Endothelial cell of umbilical vein (primary cell): ENCODE measurements around the gene CEP19. TPM values are rescaled to one million over a fixed set of nuclear protein-coding genes. Genes with fewer than 3 reads are reported as not detected.

ENCODE experiments used
- BruUV-seq: library from RNA; stranded (reverse); fragments of 400-500 nt; replicated peaks from 2 replicates; lab custom pipeline; 2021; lab: Mats Ljungman, UMichigan
- CTCF ChIA-PET: fragments of 300-600, 350-600 bp; sonication (Branson Sonifier 250); formaldehyde crosslinking; loops from one replicate; lab custom pipeline; 2021; ENCODE audit warnings: antibody characterized with exemption, inconsistent platforms; lab: Charles Lee
- POLR2A ChIA-PET: fragments of 300-600, 350-600 bp; sonication (Branson Sonifier 250); formaldehyde crosslinking; loops from one replicate; lab custom pipeline; 2021; ENCODE audit warnings: antibody characterized with exemption, inconsistent platforms; lab: Charles Lee
- DNase-seq: peaks from one replicate; pipeline ENCODE4 v3.0.0-alpha.2; 2011; ENCODE audit warnings: low read depth, low spot score
- FAIRE-seq: peaks from 2 replicates; lab custom pipeline; 2011; peaks lifted over from hg19 to GRCh38; lab: Jason Lieb, UNC
- H2AFZ ChIP-seq: 2 replicates; pipeline ENCODE4 v1.6.0; 2012; ENCODE audit warnings: low read depth, low read length, control low read depth, inconsistent platforms
- H3K27ac ChIP-seq: 2 replicates; pipeline ENCODE4 v1.5.1; 2011; ENCODE audit warnings: low read depth, mild to moderate bottlenecking, control low read depth, low read length, moderate library complexity; ENCODE audit not compliant: insufficient read depth
- H3K27me3 ChIP-seq, 2 experiments: 2 replicates each; pipeline versions ENCODE4 v1.6.0 to v1.6.1; 2011; ENCODE audit warnings: low read length in 2 of 2, mixed read lengths in 1 of 2; ENCODE audit not compliant: control insufficient read depth in 2 of 2, insufficient read depth in 2 of 2
- H3K36me3 ChIP-seq, 2 experiments: 2 replicates in 1 of 2; 3 replicates in 1 of 2; pipeline ENCODE4 v1.5.1; 2011; ENCODE audit warnings: low read length in 2 of 2, mild to moderate bottlenecking in 1 of 2, moderate library complexity in 1 of 2; ENCODE audit not compliant: control insufficient read depth in 2 of 2, insufficient read depth in 2 of 2; ENCODE audit errors: extremely low read depth in 1 of 2
- H3K4me1 ChIP-seq: 3 replicates; pipeline ENCODE4 v1.5.1; 2011; ENCODE audit warnings: mild to moderate bottlenecking, low read length; ENCODE audit not compliant: control insufficient read depth, insufficient read depth; ENCODE audit errors: extremely low read depth
- H3K4me2 ChIP-seq: 2 replicates; pipeline ENCODE4 v1.6.1; 2011; ENCODE audit warnings: low read length, control low read depth, mixed read lengths; ENCODE audit not compliant: insufficient read depth
- H3K4me3 ChIP-seq, 3 experiments: fragments of 200-600 bp in 1 of 3; sonication (generic), shearing (Covaris generic) in 1 of 3; replicated peaks in 1 of 3; 2 replicates each; pipeline ENCODE4 v1.5.1; 2011 to 2016; ENCODE audit warnings: control low read depth in 3 of 3, low read length in 3 of 3, mild to moderate bottlenecking in 2 of 3, inconsistent platforms in 1 of 3, low read depth in 1 of 3, moderate library complexity in 1 of 3; ENCODE audit not compliant: insufficient read depth in 1 of 3
- H3K79me2 ChIP-seq: 2 replicates; pipeline ENCODE4 v1.6.0; 2012; ENCODE audit warnings: low read length, inconsistent platforms; ENCODE audit not compliant: control insufficient read depth, insufficient read depth
- H3K9ac ChIP-seq: replicated peaks from 2 replicates; pipeline ENCODE3; 2011; ENCODE audit warnings: low read length, control low read depth; ENCODE audit not compliant: insufficient read depth; ENCODE audit errors: extremely low read depth
- H3K9me1 ChIP-seq: replicated peaks from 3 replicates; pipeline ENCODE4 v1.6.0; 2011; ENCODE audit warnings: mild to moderate bottlenecking, low read length; ENCODE audit not compliant: control insufficient read depth, insufficient read depth; ENCODE audit errors: extremely low read depth
- H3K9me3 ChIP-seq: replicated peaks from 2 replicates; pipeline ENCODE4 v1.5.1; 2012; ENCODE audit warnings: low read length, inconsistent platforms; ENCODE audit not compliant: control insufficient read depth, insufficient read depth
- H4K20me1 ChIP-seq: replicated peaks from 2 replicates; pipeline ENCODE3; 2011; ENCODE audit warnings: mild to moderate bottlenecking, low read length; ENCODE audit not compliant: control insufficient read depth, insufficient read depth; ENCODE audit errors: extremely low read depth
- CTCF ChIP-seq, 2 donors: IDR thresholded peaks; 1 replicate in 1 of 2; 2 replicates in 1 of 2; pipeline ENCODE4 v1.5.1; 2011; ENCODE audit warnings: low read length in 2 of 2, mild to moderate bottlenecking in 2 of 2, moderate library complexity in 2 of 2, control low read depth in 1 of 2, inconsistent platforms in 1 of 2, low read depth in 1 of 2; ENCODE audit not compliant: insufficient read depth in 1 of 2; ENCODE audit errors: extremely low read depth in 1 of 2
- FOS ChIP-seq: IDR thresholded peaks from 2 replicates; pipeline ENCODE4 v1.6.1; 2011; ENCODE audit warnings: mild to moderate bottlenecking, low read length, moderate library complexity, borderline replicate concordance; ENCODE audit not compliant: insufficient read depth
- GATA2 ChIP-seq: IDR thresholded peaks from 2 replicates; pipeline ENCODE4 v1.7.0; 2011; ENCODE audit warnings: low read depth, mild to moderate bottlenecking, moderate library complexity, mixed read lengths, low read length; ENCODE audit not compliant: insufficient read length, insufficient read depth
- JUN ChIP-seq: IDR thresholded peaks from 2 replicates; pipeline ENCODE4 v1.6.1; 2011; ENCODE audit warnings: borderline replicate concordance, low read depth; ENCODE audit not compliant: insufficient read length, insufficient read depth
- MYC ChIP-seq: IDR thresholded peaks from one replicate; pipeline ENCODE4 v1.6.1; 2011; ENCODE audit warnings: mild to moderate bottlenecking, low read depth, low read length
- POLR2A ChIP-seq: IDR thresholded peaks from 2 replicates; pipeline ENCODE4 v1.6.1; 2012; ENCODE audit warnings: low read depth, mild to moderate bottlenecking, control low read depth, low read length
- POLR2AphosphoS5 ChIP-seq: IDR thresholded peaks from 2 replicates; pipeline ENCODE4 v1.6.1; 2012; ENCODE audit warnings: low read depth, mild to moderate bottlenecking, control low read depth, low read length, moderate library complexity; ENCODE audit not compliant: insufficient read depth
- dilution Hi-C: fragments of 300-500 bp; cut with MboI; formaldehyde crosslinking; loops from one replicate; pipeline ENCODE4 v1.15.0; 2019; ENCODE audit warnings: low sequenced_read_pairs; ENCODE audit not compliant: extremely low pct_ligation_motif_present
- intact Hi-C: fragments of 100-400 bp; cut with micrococcal nuclease; formaldehyde crosslinking; loops from one replicate; pipeline ENCODE4 v1.10.0; 2022
- polyA plus RNA-seq, 4 experiments: library from polyadenylated mRNA; depleted of rRNA in 3 of 4; stranded (reverse) in 3 of 4; unstranded in 1 of 4; fragments of >200 nt; gene quantifications; 2 replicates each; pipeline versions ENCODE4 v1.2.1 to v1.2.3, GENCODE V29; 2011 to 2012; ENCODE audit warnings: missing spikeins in 1 of 4
- total RNA-seq: library from RNA; stranded (reverse); gene quantifications from 2 replicates; pipeline ENCODE4 v1.2.3, GENCODE V29; 2021
- TF ChIP-seq, protein P1 (sequence below): IDR thresholded peaks from 2 replicates; pipeline ENCODE4 v1.6.1; 2011; ENCODE audit not compliant: insufficient read depth, insufficient read length

Gene CEP19
- total and polyA plus RNA-seq, 2 donors (not counting 3 experiments of a cell fraction or from before 2014, with no cell fraction given): 0.87 to 1.6 TPM

DNA sequence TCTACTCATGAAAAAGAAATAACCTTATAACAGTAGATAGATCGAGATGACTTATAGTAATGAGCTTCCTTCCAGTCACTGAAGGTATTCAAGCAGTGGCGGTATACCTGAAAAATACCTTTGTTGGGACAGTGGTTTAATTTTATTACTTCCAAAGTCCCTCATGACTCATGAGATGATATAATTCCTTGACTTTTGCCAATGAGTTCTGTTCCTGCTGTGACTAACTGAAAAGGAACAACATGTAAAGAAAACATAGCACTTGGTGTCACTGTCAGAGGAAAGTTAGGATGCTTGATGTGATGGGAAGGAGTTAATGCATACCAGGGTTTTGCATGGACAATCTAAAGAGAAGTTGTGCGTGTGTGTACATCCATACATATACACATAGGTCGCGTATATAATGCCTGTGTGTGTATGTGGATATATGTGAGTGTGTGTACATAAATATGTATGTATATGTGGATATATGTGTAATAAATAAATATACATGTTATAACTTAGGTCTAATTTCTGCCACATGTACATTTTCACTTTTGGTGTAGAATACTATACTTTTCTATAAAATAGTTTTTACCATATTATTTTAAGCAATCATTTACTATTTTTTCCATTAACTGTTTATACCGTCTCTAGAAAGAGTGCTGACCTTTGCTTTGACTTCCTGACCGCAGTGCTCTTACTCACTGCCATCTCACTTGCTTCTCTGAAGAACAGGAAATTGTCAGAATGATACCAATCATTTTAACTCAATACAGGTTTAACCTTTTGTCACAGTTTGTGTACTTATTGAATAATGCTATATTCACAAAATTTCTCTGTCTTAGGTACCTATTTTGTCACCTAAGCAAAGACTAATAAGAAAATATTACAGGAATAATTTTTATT lies 15.0 kb upstream of the CEP19 start:
- no TSS peak for BruUV-seq
- CTCF ChIA-PET: no interaction called here
- intact Hi-C loops (no loop called here), dilution Hi-C loops (no loop called here)
- H3K36me3 ChIP-seq: no peaks in the 10 kb centered on the region
- H3K9me3 ChIP-seq: no peaks in the 10 kb centered on the region
- DNase-seq: peak; percentile 40
- H3K4me2 ChIP-seq: peak overlapping the region; percentile 63
- TF ChIP-seq MYC (no peak), CTCF (IDR thresholded peaks at IDR 0.05; ENCODE audit: extremely low read depth in 1 of 2, insufficient read depth in 1 of 2, low read depth in 1 of 2, low read length in 2 of 2) (no peak), JUN (peak; percentile 47), FOS (peak; percentile 68), POLR2A (no peak), GATA2 (peak; percentile 94), POLR2AphosphoS5 (peak; percentile 78)
- TF ChIP-seq, protein P1, sequence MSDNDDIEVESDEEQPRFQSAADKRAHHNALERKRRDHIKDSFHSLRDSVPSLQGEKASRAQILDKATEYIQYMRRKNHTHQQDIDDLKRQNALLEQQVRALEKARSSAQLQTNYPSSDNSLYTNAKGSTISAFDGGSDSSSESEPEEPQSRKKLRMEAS: no peak
- no peak overlapping the region for H3K4me3 ChIP-seq
- H3K4me1 ChIP-seq: peaks cover 14% of the 10 kb centered on the region
- H4K20me1 ChIP-seq: no peaks in the 10 kb centered on the region
- no peak overlapping the region for H2AFZ ChIP-seq
- H3K9me1 ChIP-seq: no peaks in the 10 kb centered on the region
- no peak overlapping the region for H3K9ac ChIP-seq
- H3K27ac ChIP-seq: no peak overlapping the region
- POLR2A ChIA-PET: no interaction called here
- no peaks in the 10 kb centered on the region for H3K79me2 ChIP-seq
- H3K27me3 ChIP-seq: no peaks in the 10 kb centered on the region
- peak; percentile 43 for FAIRE-seq
